Measurements from ENCODE around the gene RPGR. TPM values are rescaled to one million over a fixed set of nuclear protein-coding genes. Genes with fewer than 3 reads are reported as not detected.

RPGR gene
- total RNA-seq, 2 donors from 2014 or later, result 6.3 to 8.0 TPM

- ATAC-seq (no peak), DNase-seq (ENCODE audit: low spot score in 2 of 2) (no peak)
- no peaks in the 10 kb centered on the region for H3K9me3 Mint-ChIP-seq
- no peak overlapping the region for H3K27ac Mint-ChIP-seq
- H3K36me3 Mint-ChIP-seq, result no peaks in the 10 kb centered on the region
These were observed 48.1 kb downstream of the RPGR start for GRCh38 chrX:38279188-38279587.

- ATAC-seq (no peak), DNase-seq (ENCODE audit: low spot score in 2 of 2) (no peak)
- Mint-ChIP-seq H3K36me3 (no peaks in the 10 kb centered on the region), H3K27ac (no peak overlapping the region), H3K9me3 (no peaks in the 10 kb centered on the region)
These were observed 48.6 kb downstream of the RPGR start for GRCh38 chrX:38278682-38279081.

- Mint-ChIP-seq H3K27ac (no peak overlapping the region), H3K36me3 (no peaks in the 10 kb centered on the region), H3K9me3 (no peaks in the 10 kb centered on the region)
- DNase-seq (ENCODE audit: low spot score in 2 of 2) (no peak), ATAC-seq (no peak)
These were observed 49.5 kb downstream of the RPGR start for GRCh38 chrX:38277802-38278201.

- Mint-ChIP-seq H3K36me3 (no peaks in the 10 kb centered on the region), H3K9me3 (no peaks in the 10 kb centered on the region)
- ATAC-seq, result no peak
These were observed 50.2 kb downstream of the RPGR start for GRCh38 chrX:38277136-38277535.

GRCh38 chrX:38276089-38276488, 51.2 kb downstream of the RPGR start:
- no peak for DNase-seq (ENCODE audit: low spot score in 2 of 2)
- Mint-ChIP-seq H3K9me3 (no peaks in the 10 kb centered on the region), H3K27ac (no peak overlapping the region), H3K36me3 (no peaks in the 10 kb centered on the region)
- no peak for ATAC-seq

More at GRCh38 chrX:38277136-38277535, 50.2 kb downstream of the RPGR start:
- no peak overlapping the region for H3K27ac Mint-ChIP-seq
- DNase-seq (ENCODE audit: low spot score in 2 of 2), result no peak

- no peaks in the 10 kb centered on the region for H3K36me3 Mint-ChIP-seq
- H3K27ac Mint-ChIP-seq, result no peak overlapping the region
- H3K9me3 Mint-ChIP-seq, result no peaks in the 10 kb centered on the region
- DNase-seq (ENCODE audit: low spot score in 2 of 2), result no peak
- no peak for ATAC-seq
These were observed 51.7 kb downstream of the RPGR start for GRCh38 chrX:38275615-38276014.

- no peaks in the 10 kb centered on the region for H3K9me3 Mint-ChIP-seq
- DNase-seq (ENCODE audit: low spot score in 2 of 2) (no peak), ATAC-seq (no peak)
- no peaks in the 10 kb centered on the region for H3K36me3 Mint-ChIP-seq
- no peak overlapping the region for H3K27ac Mint-ChIP-seq
These were observed 53.9 kb downstream of the RPGR start for GRCh38 chrX:38273453-38273852.

GRCh38 chrX:38271154-38271716, 56.1 kb downstream of the RPGR start:
- H3K27ac Mint-ChIP-seq, result no peak overlapping the region
- DNase-seq (ENCODE audit: low spot score in 2 of 2) (no peak), ATAC-seq (no peak)
- no peaks in the 10 kb centered on the region for H3K9me3 Mint-ChIP-seq
- H3K36me3 Mint-ChIP-seq, result no peaks in the 10 kb centered on the region

- no peaks in the 10 kb centered on the region for H3K9me3 Mint-ChIP-seq
- ATAC-seq, result no peak
- DNase-seq (ENCODE audit: low spot score in 2 of 2), result no peak
- H3K27ac Mint-ChIP-seq, result no peak overlapping the region
- H3K36me3 Mint-ChIP-seq, result no peaks in the 10 kb centered on the region
These were observed 59.3 kb downstream of the RPGR start for GRCh38 chrX:38268011-38268410.

- no peaks in the 10 kb centered on the region for H3K36me3 Mint-ChIP-seq
- H3K27ac Mint-ChIP-seq, result no peak overlapping the region
- ATAC-seq (no peak), DNase-seq (ENCODE audit: low spot score in 2 of 2) (no peak)
- H3K9me3 Mint-ChIP-seq, result no peaks in the 10 kb centered on the region
These were observed 64.3 kb downstream of the RPGR start for GRCh38 chrX:38262715-38263620.

GRCh38 chrX:38260231-38260630, 67.1 kb downstream of the RPGR start:
- no peak for DNase-seq (ENCODE audit: low spot score in 2 of 2)
- no peak for ATAC-seq

GRCh38 chrX:38256019-38256418, 71.3 kb downstream of the RPGR start:
- ATAC-seq, result no peak
- DNase-seq (ENCODE audit: low spot score in 2 of 2), result no peak
- Mint-ChIP-seq H3K27ac (no peak overlapping the region), H3K36me3 (no peaks in the 10 kb centered on the region), H3K9me3 (no peaks in the 10 kb centered on the region)

More at GRCh38 chrX:38260231-38260630, 67.1 kb downstream of the RPGR start:
- H3K27ac Mint-ChIP-seq, result no peak overlapping the region
- H3K9me3 Mint-ChIP-seq, result no peaks in the 10 kb centered on the region
- H3K36me3 Mint-ChIP-seq, result no peaks in the 10 kb centered on the region

GRCh38 chrX:38249965-38250364, 77.3 kb downstream of the RPGR start:
- no peaks in the 10 kb centered on the region for H3K9me3 Mint-ChIP-seq
- no peak overlapping the region for H3K27ac Mint-ChIP-seq
- no peak for ATAC-seq
- no peaks in the 10 kb centered on the region for H3K36me3 Mint-ChIP-seq
- DNase-seq (ENCODE audit: low spot score in 2 of 2), result no peak

GRCh38 chrX:38247051-38247450, 80.3 kb downstream of the RPGR start:
- no peak for DNase-seq (ENCODE audit: low spot score in 2 of 2)
- H3K9me3 Mint-ChIP-seq, result no peaks in the 10 kb centered on the region
- H3K36me3 Mint-ChIP-seq, result no peaks in the 10 kb centered on the region
- H3K27ac Mint-ChIP-seq, result no peak overlapping the region
- ATAC-seq, result no peak

GRCh38 chrX:38240541-38240940, 86.8 kb downstream of the RPGR start:
- DNase-seq (ENCODE audit: low spot score in 2 of 2), result no peak
- H3K9me3 Mint-ChIP-seq, result peaks cover 0 to 4% of the 10 kb centered on the region in 2 donors
- no peak for ATAC-seq
- H3K27ac Mint-ChIP-seq, result no peak overlapping the region
- peaks cover 0 to 5% of the 10 kb centered on the region in 2 donors for H3K36me3 Mint-ChIP-seq

- no peak overlapping the region for H3K27ac Mint-ChIP-seq
- H3K9me3 Mint-ChIP-seq, result peaks cover 0 to 6% of the 10 kb centered on the region in 2 donors
- peaks cover 0 to 5% of the 10 kb centered on the region in 2 donors for H3K36me3 Mint-ChIP-seq
- ATAC-seq, result no peak
- no peak for DNase-seq (ENCODE audit: low spot score in 2 of 2)
These were observed 90.3 kb downstream of the RPGR start for GRCh38 chrX:38236901-38237615.
